Dermis microvascular lymphatic vessel endothelial cell (primary cell): ENCODE results near the gene FAM174C. TPM values are rescaled to one million over a fixed set of nuclear protein-coding genes. Genes with fewer than 3 reads are reported as not detected.

ENCODE experiments used
- DNase-seq, 2 donors: peaks; one replicate each; pipeline versions ENCODE4 v3.0.0 to v3.0.0-alpha.2; 2010; ENCODE audit warnings: low read depth in 2 of 2
- total RNA-seq: library from RNA; depleted of rRNA; stranded (reverse); fragments of >200 nt; gene quantifications from 2 replicates; pipeline ENCODE4 v1.2.1, GENCODE V29; 2014

The FAM174C gene
- total RNA-seq, 1 donor from 2014 or later, result 16.4 TPM

GRCh38 chr19:1249990-1250436 lies 25.3 kb upstream of the FAM174C start:
- DNase-seq, result no peak

DNA sequence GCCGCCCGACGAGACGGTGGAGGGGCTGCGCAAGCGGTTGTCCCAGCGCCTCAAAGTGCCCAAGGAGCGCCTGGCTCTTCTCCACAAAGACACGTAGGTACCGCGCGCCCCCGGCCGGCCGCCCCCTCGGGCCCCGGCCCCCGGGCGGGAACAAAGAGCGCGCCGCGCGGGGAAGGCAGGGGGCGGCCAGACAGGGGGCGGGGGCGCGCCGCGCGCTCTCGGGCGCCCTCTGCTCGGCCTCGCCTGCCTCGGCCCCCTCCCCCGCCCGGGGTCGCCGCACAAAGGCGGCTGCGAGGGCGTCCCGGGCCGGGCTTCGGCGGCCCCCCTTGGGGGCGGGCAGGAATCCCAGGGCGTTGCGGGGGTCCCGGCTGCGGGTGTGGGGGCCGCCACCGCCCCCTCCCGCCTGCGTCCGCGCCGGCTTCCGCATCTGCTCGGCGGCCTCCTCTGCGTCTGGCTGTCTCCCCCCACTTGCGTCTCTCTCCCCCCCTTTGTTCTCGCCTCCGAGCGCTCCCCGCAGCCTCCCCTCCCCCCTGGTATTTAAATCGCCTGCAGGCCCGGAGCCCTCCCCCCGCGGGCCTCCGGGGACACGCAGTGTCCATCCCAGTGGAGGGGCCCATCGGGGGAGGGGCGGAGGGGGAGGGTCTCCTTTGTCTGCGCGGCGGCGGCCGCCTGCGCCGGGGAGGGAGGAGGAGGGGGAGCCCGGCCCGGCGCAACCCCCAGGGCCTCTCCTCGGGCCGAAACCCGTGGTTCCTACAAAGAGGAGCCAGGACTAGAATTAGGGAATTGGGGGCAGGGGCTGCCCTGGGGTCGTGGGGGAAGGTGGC lies 24.7 kb upstream of the FAM174C start:
- DNase-seq, result peak in 1 of 2 donors; percentile 66

- DNase-seq, result peak in 1 of 2 donors; percentile 82
Measured at GRCh38 chr19:1251330-1252220, 23.8 kb upstream of the FAM174C start.

- DNase-seq, result peak in 1 of 2 donors; percentile 82
Measured at GRCh38 chr19:1252221-1252820, 23.0 kb upstream of the FAM174C start.

- peak in 1 of 2 donors; percentile 91 for DNase-seq
Measured at GRCh38 chr19:1252821-1253513, 22.4 kb upstream of the FAM174C start.

DNA sequence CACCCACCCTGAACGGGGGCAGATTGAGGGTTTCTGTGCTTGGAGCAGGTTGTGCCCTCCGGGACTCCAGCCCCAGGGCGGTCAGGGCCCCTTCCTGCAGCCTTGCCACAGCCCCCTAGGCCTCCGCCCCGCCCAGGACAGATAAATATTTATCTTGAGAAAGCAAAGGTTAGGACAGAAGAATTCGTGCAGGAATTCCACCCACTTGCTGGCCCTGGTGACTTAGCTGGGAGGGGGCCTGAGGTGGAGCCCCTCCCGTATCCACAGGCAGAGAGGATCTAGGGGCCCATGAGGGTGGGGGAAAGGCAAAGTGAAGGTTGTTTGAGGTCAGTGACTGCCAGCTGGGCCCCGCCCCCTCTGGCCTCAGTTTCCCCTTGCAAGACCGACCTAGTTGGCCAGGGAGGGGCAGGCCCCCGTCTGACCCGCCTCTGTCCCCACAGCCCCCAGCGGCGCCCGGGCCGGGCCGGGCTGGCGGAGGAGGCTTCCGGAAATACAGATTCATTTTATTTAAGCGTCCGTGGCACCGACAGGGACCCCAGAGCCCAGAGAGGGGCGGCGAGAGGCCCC lies 21.7 kb upstream of the FAM174C start:
- DNase-seq, result no peak

DNA sequence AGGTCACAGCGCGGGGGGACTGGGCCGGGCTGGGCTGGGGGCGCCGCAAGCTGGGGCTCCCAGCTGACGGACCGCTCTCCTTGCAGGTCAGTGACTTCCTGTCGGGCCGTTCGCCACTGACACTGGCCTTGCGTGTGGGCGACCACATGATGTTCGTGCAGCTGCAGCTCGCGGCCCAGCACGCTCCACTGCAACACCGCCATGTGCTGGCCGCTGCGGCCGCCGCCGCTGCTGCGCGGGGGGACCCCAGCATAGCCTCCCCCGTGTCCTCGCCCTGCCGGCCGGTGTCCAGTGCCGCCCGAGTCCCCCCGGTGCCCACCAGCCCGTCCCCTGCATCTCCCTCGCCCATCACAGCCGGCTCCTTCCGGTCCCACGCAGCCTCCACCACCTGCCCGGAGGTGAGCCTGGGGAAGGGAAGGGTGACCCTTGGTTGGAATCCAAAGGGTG lies 21.2 kb upstream of the FAM174C start:
- no peak for DNase-seq

DNA sequence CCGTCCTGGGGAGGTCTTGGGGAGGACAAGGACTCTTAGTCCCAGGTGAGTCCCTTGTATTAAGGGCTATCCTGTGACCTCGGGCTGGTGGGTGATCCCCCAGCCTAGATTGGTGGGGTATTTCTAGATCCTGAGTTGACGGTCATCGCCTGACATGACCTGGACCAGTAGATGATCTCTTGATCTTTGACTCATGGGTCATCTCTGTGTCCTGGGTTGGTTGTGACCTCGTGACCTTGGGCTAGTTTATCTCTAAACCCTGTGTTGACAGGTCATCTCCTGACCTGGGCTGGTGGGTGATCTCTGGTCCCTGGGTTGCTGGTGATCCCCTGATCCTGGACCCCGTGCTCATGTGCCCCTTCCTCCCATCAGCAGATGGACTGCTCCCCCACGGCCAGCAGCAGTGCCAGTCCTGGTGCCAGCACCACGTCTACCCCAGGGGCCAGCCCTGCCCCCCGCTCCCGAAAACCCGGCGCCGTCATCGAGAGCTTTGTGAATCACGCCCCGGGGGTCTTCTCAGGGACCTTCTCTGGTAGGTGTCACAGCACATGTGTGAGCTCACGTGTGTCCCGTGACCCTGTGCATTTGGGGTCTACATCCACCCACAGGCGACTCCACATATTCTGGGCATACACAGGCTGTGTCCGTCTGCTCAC lies 20.7 kb upstream of the FAM174C start:
- no peak for DNase-seq

DNA sequence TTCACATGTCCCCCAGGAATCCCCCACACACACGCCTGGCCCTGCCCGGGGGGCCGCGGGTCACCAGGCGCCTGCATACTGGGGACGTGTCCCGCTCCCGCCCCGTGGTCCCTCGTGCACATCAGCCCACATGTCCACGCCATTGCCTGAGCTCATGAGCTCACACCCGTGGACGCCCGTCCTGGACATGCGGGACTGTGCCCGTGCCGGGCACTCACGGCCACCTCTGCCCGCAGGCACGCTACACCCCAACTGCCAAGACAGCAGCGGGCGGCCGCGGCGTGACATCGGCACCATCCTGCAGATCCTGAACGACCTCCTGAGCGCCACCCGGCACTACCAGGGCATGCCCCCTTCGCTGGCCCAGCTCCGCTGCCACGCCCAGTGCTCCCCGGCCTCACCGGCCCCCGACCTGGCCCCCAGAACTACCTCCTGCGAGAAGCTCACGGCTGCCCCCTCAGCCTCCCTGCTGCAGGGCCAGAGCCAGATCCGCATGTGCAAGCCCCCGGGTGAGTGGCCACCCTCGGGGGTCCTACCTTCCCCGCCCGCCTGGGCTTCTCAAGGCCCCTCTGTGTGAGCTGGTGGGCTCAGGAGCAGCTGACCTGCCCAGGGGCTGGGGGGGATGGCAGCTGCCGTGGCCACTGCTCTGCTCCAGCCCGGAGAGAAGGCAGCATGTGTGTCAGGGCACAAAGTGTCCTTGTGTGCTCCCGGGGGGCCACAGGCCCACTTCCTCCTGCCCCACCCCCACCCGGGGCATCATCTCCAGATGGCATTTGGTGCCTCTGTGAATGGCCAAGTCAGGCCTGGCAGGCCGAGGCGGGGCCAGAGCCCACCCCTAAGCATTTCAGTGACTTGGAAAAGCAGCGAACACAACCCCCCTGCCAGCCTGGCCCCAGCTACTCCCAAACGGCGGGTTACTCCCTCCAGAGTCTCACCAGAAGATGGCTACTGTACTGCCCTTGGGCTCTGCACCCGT lies 19.9 kb upstream of the FAM174C start:
- DNase-seq, result no peak

- no peak for DNase-seq
Measured at GRCh38 chr19:1256646-1257474, 18.5 kb upstream of the FAM174C start.

DNA sequence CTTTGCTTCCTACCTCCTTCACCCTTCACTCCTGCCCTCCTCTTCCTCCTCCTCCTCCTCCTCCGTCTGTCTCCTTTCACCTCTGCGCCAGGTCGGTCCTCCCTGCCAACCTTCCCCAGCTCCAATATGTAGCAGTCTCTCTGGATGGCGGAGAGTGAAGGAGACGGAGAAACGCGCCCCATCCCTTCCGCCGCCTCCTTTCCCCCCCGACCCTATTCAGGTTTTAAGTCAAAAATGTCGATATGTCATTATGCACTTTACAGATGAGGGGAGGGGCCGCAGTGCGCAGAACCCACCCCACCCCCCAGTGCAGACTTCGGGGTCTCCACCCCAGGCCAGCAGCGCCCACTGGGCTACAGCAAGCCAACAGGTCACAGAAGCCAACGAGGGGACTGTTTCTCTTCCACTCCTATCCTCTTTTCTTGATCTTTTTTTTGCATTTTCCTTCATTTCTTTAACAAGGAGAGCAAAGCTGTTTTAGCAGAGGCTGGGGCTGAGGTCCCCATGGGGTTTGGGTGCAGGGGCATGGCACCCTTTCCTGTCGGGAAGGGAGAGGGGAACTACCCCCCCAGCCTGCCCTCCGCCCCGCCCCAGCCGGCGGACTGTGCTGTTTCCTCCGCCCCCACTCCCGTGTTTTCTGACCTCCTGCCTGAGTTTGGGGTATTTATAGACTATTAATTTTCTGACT lies 17.7 kb upstream of the FAM174C start:
- DNase-seq, result no peak

GRCh38 chr19:1258163-1258492 lies 17.2 kb upstream of the FAM174C start:
- no peak for DNase-seq

GRCh38 chr19:1258707-1259205 lies 16.6 kb upstream of the FAM174C start:
- no peak for DNase-seq

- DNase-seq, result peak in 1 of 2 donors; percentile 75
Measured at GRCh38 chr19:1259206-1259875, 16.0 kb upstream of the FAM174C start.

GRCh38 chr19:1259876-1260748 lies 15.2 kb upstream of the FAM174C start:
- no peak for DNase-seq
